ENCODE measurements around the gene CPA2.

The CPA2 gene

GRCh38 chr7:130278860-130279259, 12.2 kb downstream of the CPA2 start:
- Histone ChIP-seq H3K4me3 (no peak overlapping the region), H3K9me3 (no peaks in the 10 kb centered on the region), H3K27me3 (ENCODE audit: low read depth) (no peaks in the 10 kb centered on the region), H3K4me1 (peaks cover 15% of the 10 kb centered on the region), H3K36me3 (replicated peaks) (no peaks in the 10 kb centered on the region)
- no peak for DNase-seq (ENCODE audit: low spot score in 2 of 2)
- in situ Hi-C loops (cut with MboI; ENCODE audit: low sequenced_read_pairs), result no loop called here

GRCh38 chr7:130279286-130279685, 12.6 kb downstream of the CPA2 start:
- in situ Hi-C loops (cut with MboI; ENCODE audit: low sequenced_read_pairs), result no loop called here
- DNase-seq (ENCODE audit: low spot score in 2 of 2), result no peak

GRCh38 chr7:130279906-130280305, 13.2 kb downstream of the CPA2 start:
- in situ Hi-C loops (cut with MboI; ENCODE audit: low sequenced_read_pairs), result no loop called here
- H3K36me3 ChIP-seq (replicated peaks), result no peaks in the 10 kb centered on the region
- H3K9me3 ChIP-seq, result no peaks in the 10 kb centered on the region
- no peak overlapping the region for H3K4me3 ChIP-seq
- peaks cover 6% of the 10 kb centered on the region for H3K4me1 ChIP-seq
- H3K27me3 ChIP-seq (ENCODE audit: low read depth), result no peaks in the 10 kb centered on the region
- no peak for DNase-seq (ENCODE audit: low spot score in 2 of 2)

More at GRCh38 chr7:130279286-130279685, 12.6 kb downstream of the CPA2 start:
- Histone ChIP-seq H3K27me3 (ENCODE audit: low read depth) (no peaks in the 10 kb centered on the region), H3K36me3 (replicated peaks) (no peaks in the 10 kb centered on the region), H3K9me3 (no peaks in the 10 kb centered on the region), H3K4me3 (no peak overlapping the region), H3K4me1 (peaks cover 11% of the 10 kb centered on the region)

GRCh38 chr7:130281260-130281659, 14.6 kb downstream of the CPA2 start:
- in situ Hi-C loops (cut with MboI; ENCODE audit: low sequenced_read_pairs), result no loop called here
- Histone ChIP-seq H3K4me1 (0 out of 2 replicates have a peak, but pooled peaks cover under 1% of the 10 kb centered on the region), H3K9me3 (no peaks in the 10 kb centered on the region), H3K36me3 (replicated peaks) (no peaks in the 10 kb centered on the region), H3K4me3 (no peak overlapping the region), H3K27me3 (ENCODE audit: low read depth) (no peaks in the 10 kb centered on the region)
- DNase-seq (ENCODE audit: low spot score in 2 of 2), result no peak

- no peaks in the 10 kb centered on the region for H3K36me3 ChIP-seq (replicated peaks)
- no peaks in the 10 kb centered on the region for H3K4me1 ChIP-seq
- no peak for DNase-seq (ENCODE audit: low spot score in 2 of 2)
- H3K9me3 ChIP-seq, result no peaks in the 10 kb centered on the region
- in situ Hi-C loops (cut with MboI; ENCODE audit: low sequenced_read_pairs), result no loop called here
- H3K27me3 ChIP-seq (ENCODE audit: low read depth), result no peaks in the 10 kb centered on the region
- H3K4me3 ChIP-seq, result no peak overlapping the region
These were observed 20.2 kb downstream of the CPA2 start for GRCh38 chr7:130286881-130287280.

GRCh38 chr7:130288168-130288567, 21.5 kb downstream of the CPA2 start:
- in situ Hi-C loops (cut with MboI; ENCODE audit: low sequenced_read_pairs), result no loop called here
- no peak for DNase-seq (ENCODE audit: low spot score in 2 of 2)
- Histone ChIP-seq H3K4me3 (no peak overlapping the region), H3K36me3 (replicated peaks) (no peaks in the 10 kb centered on the region), H3K27me3 (ENCODE audit: low read depth) (no peaks in the 10 kb centered on the region), H3K9me3 (no peaks in the 10 kb centered on the region), H3K4me1 (no peaks in the 10 kb centered on the region)

GRCh38 chr7:130288829-130289228, 22.2 kb downstream of the CPA2 start:
- H3K4me3 ChIP-seq, result no peak overlapping the region
- in situ Hi-C loops (cut with MboI; ENCODE audit: low sequenced_read_pairs), result no loop called here
- no peaks in the 10 kb centered on the region for H3K36me3 ChIP-seq (replicated peaks)
- no peaks in the 10 kb centered on the region for H3K27me3 ChIP-seq (ENCODE audit: low read depth)
- no peaks in the 10 kb centered on the region for H3K9me3 ChIP-seq
- H3K4me1 ChIP-seq, result no peaks in the 10 kb centered on the region
- no peak for DNase-seq (ENCODE audit: low spot score in 2 of 2)

GRCh38 chr7:130289478-130289877, 22.8 kb downstream of the CPA2 start:
- DNase-seq (ENCODE audit: low spot score in 2 of 2), result no peak
- Histone ChIP-seq H3K27me3 (ENCODE audit: low read depth) (no peaks in the 10 kb centered on the region), H3K4me3 (no peak overlapping the region), H3K9me3 (no peaks in the 10 kb centered on the region), H3K36me3 (replicated peaks) (no peaks in the 10 kb centered on the region), H3K4me1 (no peaks in the 10 kb centered on the region)
- in situ Hi-C loops (cut with MboI; ENCODE audit: low sequenced_read_pairs), result no loop called here

GRCh38 chr7:130290745-130291144, 24.1 kb downstream of the CPA2 start:
- H3K27me3 ChIP-seq (ENCODE audit: low read depth), result no peaks in the 10 kb centered on the region
- no peak for DNase-seq (ENCODE audit: low spot score in 2 of 2)
- in situ Hi-C loops (cut with MboI; ENCODE audit: low sequenced_read_pairs), result no loop called here
- H3K4me1 ChIP-seq, result no peaks in the 10 kb centered on the region
- no peaks in the 10 kb centered on the region for H3K9me3 ChIP-seq
- no peak overlapping the region for H3K4me3 ChIP-seq
- H3K36me3 ChIP-seq (replicated peaks), result no peaks in the 10 kb centered on the region

- in situ Hi-C loops (cut with MboI; ENCODE audit: low sequenced_read_pairs), result no loop called here
- Histone ChIP-seq H3K4me3 (no peak within 1 kb of the TSS), H3K27me3 (ENCODE audit: low read depth) (no peaks in the 10 kb centered on the region), H3K4me1 (no peaks in the 10 kb centered on the region), H3K36me3 (replicated peaks) (no peaks in the 10 kb centered on the region), H3K9me3 (no peaks in the 10 kb centered on the region)
- no peak for DNase-seq (ENCODE audit: low spot score in 2 of 2)
These were observed 26.1 kb downstream of the CPA2 start, which contains the start of gene CPA4 for GRCh38 chr7:130292682-130293257. Gene CPA4, plus strand, starts transcription at chr7:130293161. Its CDS starts 20 bp downstream, at chr7:130293181.

- H3K4me1 ChIP-seq, result no peaks in the 10 kb centered on the region
- no peaks in the 10 kb centered on the region for H3K9me3 ChIP-seq
- no peaks in the 10 kb centered on the region for H3K27me3 ChIP-seq (ENCODE audit: low read depth)
- no peak for DNase-seq (ENCODE audit: low spot score in 2 of 2)
- H3K36me3 ChIP-seq (replicated peaks), result no peaks in the 10 kb centered on the region
- no peak overlapping the region for H3K4me3 ChIP-seq
- in situ Hi-C loops (cut with MboI; ENCODE audit: low sequenced_read_pairs), result no loop called here
These were observed 26.9 kb downstream of the CPA2 start for GRCh38 chr7:130293521-130293920.

- Histone ChIP-seq H3K9me3 (no peaks in the 10 kb centered on the region), H3K4me3 (no peak overlapping the region), H3K4me1 (no peaks in the 10 kb centered on the region), H3K27me3 (ENCODE audit: low read depth) (no peaks in the 10 kb centered on the region), H3K36me3 (replicated peaks) (no peaks in the 10 kb centered on the region)
- no peak for DNase-seq (ENCODE audit: low spot score in 2 of 2)
- in situ Hi-C loops (cut with MboI; ENCODE audit: low sequenced_read_pairs), result no loop called here
These were observed 27.7 kb downstream of the CPA2 start for GRCh38 chr7:130294314-130294713.

- Histone ChIP-seq H3K9me3 (no peaks in the 10 kb centered on the region), H3K4me3 (no peak overlapping the region), H3K27me3 (ENCODE audit: low read depth) (0 out of 2 replicates have a peak, but pooled peaks cover under 1% of the 10 kb centered on the region), H3K36me3 (replicated peaks) (no peaks in the 10 kb centered on the region), H3K4me1 (no peaks in the 10 kb centered on the region)
- in situ Hi-C loops (cut with MboI; ENCODE audit: low sequenced_read_pairs), result no loop called here
- no peak for DNase-seq (ENCODE audit: low spot score in 2 of 2)
These were observed 29.7 kb downstream of the CPA2 start for GRCh38 chr7:130296221-130296951.

GRCh38 chr7:130297628-130298543, 31.2 kb downstream of the CPA2 start:
- in situ Hi-C loops (cut with MboI; ENCODE audit: low sequenced_read_pairs), result no loop called here
- DNase-seq (ENCODE audit: low spot score in 2 of 2), result no peak

More at GRCh38 chr7:130297628-130298543, 31.2 kb downstream of the CPA2 start:
- no peaks in the 10 kb centered on the region for H3K4me1 ChIP-seq
- no peak overlapping the region for H3K4me3 ChIP-seq
- 0 out of 2 replicates have a peak, but pooled peaks cover 2% of the 10 kb centered on the region for H3K27me3 ChIP-seq (ENCODE audit: low read depth)
- no peaks in the 10 kb centered on the region for H3K36me3 ChIP-seq (replicated peaks)
- H3K9me3 ChIP-seq, result no peaks in the 10 kb centered on the region
